Activated naive CD4-positive, alpha-beta T cell treated with anti-CD3 and anti-CD28 coated beads for 36 hours (primary cell): ENCODE data around the gene NSRP1. TPM values are rescaled to one million over a fixed set of nuclear protein-coding genes. Genes with fewer than 3 reads are reported as not detected.

Experiments used
- CTCF ChIA-PET: fragments of 350-600 bp; sonication (Branson Sonifier 250); formaldehyde crosslinking; loops from one replicate; lab custom pipeline; 2021; ENCODE audit warnings: antibody characterized with exemption; lab: Charles Lee
- DNase-seq: peaks from one replicate; pipeline ENCODE4 v3.0.0-alpha.2; 2020
- H3K27ac Mint-ChIP-seq: one replicate; pipeline ENCODE4 v1.8.0; 2021; ENCODE audit warnings: mild to moderate bottlenecking, mixed read lengths
- H3K27me3 Mint-ChIP-seq: one replicate; pipeline ENCODE4 v1.8.0; 2021; ENCODE audit warnings: low read depth, mixed read lengths
- H3K36me3 Mint-ChIP-seq: one replicate; pipeline ENCODE4 v1.8.0; 2021; ENCODE audit warnings: low read depth, mixed read lengths
- H3K4me1 Mint-ChIP-seq: one replicate; pipeline ENCODE4 v1.8.0; 2021; ENCODE audit warnings: low read depth, mixed read lengths
- H3K4me3 Mint-ChIP-seq: one replicate; pipeline ENCODE4 v1.8.0; 2021; ENCODE audit warnings: mild to moderate bottlenecking, moderate library complexity, mixed read lengths
- H3K9me3 Mint-ChIP-seq: one replicate; pipeline ENCODE4 v1.8.0; 2021; ENCODE audit warnings: mixed read lengths
- intact Hi-C: fragments of 100-400 bp; cut with micrococcal nuclease; formaldehyde crosslinking; loops from one replicate; pipeline ENCODE4 v1.15.1; 2023
- total RNA-seq, 2 experiments: library from RNA; stranded (reverse); gene quantifications; one replicate each; pipeline ENCODE4 v1.2.3, GENCODE V29; 2021

The NSRP1 gene
- total RNA-seq, 2 experiments from 2014 or later = 21.4 to 21.5 TPM

DNA sequence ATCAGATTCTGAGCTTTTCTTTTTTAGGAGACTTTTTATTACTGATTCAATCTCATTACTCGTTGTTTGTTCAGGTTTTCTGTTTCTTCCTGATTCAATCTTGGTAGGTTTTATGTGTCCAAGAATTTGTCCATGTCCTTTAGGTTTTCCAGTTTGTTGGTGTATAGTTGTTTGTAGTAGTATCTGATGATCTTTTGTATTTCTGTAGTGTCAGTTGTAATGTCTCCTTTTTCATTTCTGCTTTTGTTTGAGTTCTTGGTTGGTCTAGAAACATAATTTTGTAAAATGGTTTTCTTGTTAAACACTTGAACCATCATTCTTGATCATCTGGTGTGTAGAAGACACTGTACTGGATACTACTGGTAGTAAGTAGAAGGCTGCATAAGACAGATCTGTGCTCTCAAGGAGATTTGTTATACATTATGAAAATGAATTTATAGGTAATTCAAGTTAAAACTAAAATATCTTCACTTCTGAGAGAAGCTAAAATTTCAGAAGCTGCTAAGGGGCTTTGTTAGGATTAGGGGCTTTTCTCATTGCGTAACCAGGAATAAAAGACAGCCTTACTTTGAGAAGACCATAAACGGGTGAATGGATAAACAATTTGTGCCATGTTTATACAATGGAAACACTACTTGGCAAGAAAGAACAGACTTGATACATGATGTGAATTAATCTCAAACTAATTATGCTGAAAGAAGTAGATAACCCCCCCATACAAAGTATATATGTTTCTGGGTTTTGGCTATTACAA, 44.0 kb downstream of the NSRP1 start:
- DNase-seq = no peak
- CTCF ChIA-PET = interaction anchor here (0.6 to 1.0 kb wide), 2 partner anchors 56 to 179 kb away, joined by 3 to 4 read pairs; no protein-coding TSS in a partner anchor
- H3K27ac Mint-ChIP-seq = no peak overlapping the region
- intact Hi-C loops = no loop called here
- H3K36me3 Mint-ChIP-seq = peaks cover 48% of the 10 kb centered on the region
- H3K4me1 Mint-ChIP-seq = peaks cover 27% of the 10 kb centered on the region
- H3K27me3 Mint-ChIP-seq = no peaks in the 10 kb centered on the region
- peaks cover 11% of the 10 kb centered on the region for H3K9me3 Mint-ChIP-seq
- no peak overlapping the region for H3K4me3 Mint-ChIP-seq

GRCh38 chr17:30161601-30162000, 45.0 kb downstream of the NSRP1 start:
- DNase-seq = no peak
- Mint-ChIP-seq H3K4me1 (peaks cover 27% of the 10 kb centered on the region), H3K27ac (no peak overlapping the region), H3K9me3 (peaks cover 11% of the 10 kb centered on the region), H3K4me3 (no peak overlapping the region), H3K36me3 (peaks cover 43% of the 10 kb centered on the region), H3K27me3 (no peaks in the 10 kb centered on the region)
- CTCF ChIA-PET = interaction anchor here (2.0 kb wide), 1 partner anchor 57 kb away, joined by 7 read pairs; no protein-coding TSS in a partner anchor
- intact Hi-C loops = no loop called here

DNA sequence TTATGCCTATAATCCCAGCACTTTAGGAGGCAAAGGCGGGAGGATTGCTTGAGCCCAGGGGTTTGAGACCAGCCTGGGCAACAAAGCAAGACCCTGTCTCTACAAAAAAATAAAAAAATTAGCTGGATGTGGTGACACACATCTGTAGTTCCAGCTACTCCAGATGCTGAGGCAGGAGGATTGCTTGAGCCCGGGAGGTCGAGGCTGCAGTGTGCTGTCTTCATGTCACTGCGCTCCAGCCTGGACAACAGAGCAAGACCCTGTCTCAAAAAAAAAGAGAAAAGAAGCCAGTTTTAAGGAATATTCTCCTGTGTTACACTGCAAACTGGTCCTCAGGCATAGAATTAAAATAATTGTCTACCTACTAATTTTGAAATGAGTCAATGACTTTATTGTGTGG, 47.9 kb downstream of the NSRP1 start:
- Mint-ChIP-seq H3K27me3 (no peaks in the 10 kb centered on the region), H3K36me3 (peaks cover 22% of the 10 kb centered on the region), H3K27ac (no peak overlapping the region), H3K9me3 (peaks cover 3% of the 10 kb centered on the region), H3K4me1 (peaks cover 10% of the 10 kb centered on the region), H3K4me3 (no peak overlapping the region)
- DNase-seq = no peak
- intact Hi-C loops = no loop called here
- CTCF ChIA-PET = interaction anchor here (0.6 to 1.7 kb wide), 5 partner anchors 10 to 795 kb away, joined by 3 to 5 read pairs (median 3); no protein-coding TSS in a partner anchor

GRCh38 chr17:30165147-30165546, 48.5 kb downstream of the NSRP1 start:
- Mint-ChIP-seq H3K27ac (no peak overlapping the region), H3K36me3 (peaks cover 17% of the 10 kb centered on the region), H3K27me3 (no peaks in the 10 kb centered on the region), H3K4me1 (peaks cover 5% of the 10 kb centered on the region), H3K4me3 (no peak overlapping the region), H3K9me3 (no peaks in the 10 kb centered on the region)
- no peak for DNase-seq
- intact Hi-C loops = no loop called here
- CTCF ChIA-PET = interaction anchor here (0.6 to 1.7 kb wide), 4 partner anchors 23 to 795 kb away, joined by 3 to 5 read pairs (median 3); no protein-coding TSS in a partner anchor

DNA sequence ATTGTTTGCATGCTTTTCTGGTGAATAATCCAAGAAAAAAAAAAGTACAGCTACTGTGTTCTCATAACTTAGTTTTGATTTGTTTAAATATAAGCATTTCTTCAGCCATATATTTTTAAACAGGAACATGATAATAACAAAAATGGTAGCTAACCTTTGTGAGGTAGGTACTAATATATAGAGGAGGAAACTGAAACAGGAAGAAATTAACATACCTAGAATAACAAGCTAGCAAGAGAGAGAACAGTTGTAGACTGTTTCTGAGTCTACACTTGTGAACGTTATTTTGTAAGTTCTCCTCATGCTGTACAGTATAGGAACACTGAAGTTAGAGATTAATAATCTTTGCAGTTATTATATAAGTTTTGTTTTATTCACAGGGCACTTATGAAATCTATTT, 49.3 kb downstream of the NSRP1 start:
- H3K27ac Mint-ChIP-seq = no peak overlapping the region
- H3K36me3 Mint-ChIP-seq = peaks cover 10% of the 10 kb centered on the region
- peaks cover 9% of the 10 kb centered on the region for H3K4me1 Mint-ChIP-seq
- no peak for DNase-seq
- CTCF ChIA-PET = interaction anchor here (0.9 kb wide), 1 partner anchor 22 kb away, joined by 3 read pairs; no protein-coding TSS in a partner anchor
- intact Hi-C loops = no loop called here
- H3K4me3 Mint-ChIP-seq = no peak overlapping the region
- no peaks in the 10 kb centered on the region for H3K27me3 Mint-ChIP-seq
- no peaks in the 10 kb centered on the region for H3K9me3 Mint-ChIP-seq

GRCh38 chr17:30170415-30170987, 53.9 kb downstream of the NSRP1 start:
- Mint-ChIP-seq H3K4me3 (no peak overlapping the region), H3K4me1 (peaks cover 23% of the 10 kb centered on the region), H3K36me3 (peaks cover 9% of the 10 kb centered on the region), H3K9me3 (no peaks in the 10 kb centered on the region), H3K27ac (no peak overlapping the region), H3K27me3 (no peaks in the 10 kb centered on the region)
- CTCF ChIA-PET = interaction anchor here (0.5 kb wide), 1 partner anchor 24 kb away, joined by 3 read pairs; no protein-coding TSS in a partner anchor
- intact Hi-C loops = no loop called here
- no peak for DNase-seq

- Mint-ChIP-seq H3K4me1 (peaks cover 23% of the 10 kb centered on the region), H3K9me3 (no peaks in the 10 kb centered on the region), H3K27ac (no peak overlapping the region), H3K27me3 (no peaks in the 10 kb centered on the region), H3K4me3 (no peak overlapping the region), H3K36me3 (peaks cover 12% of the 10 kb centered on the region)
- no peak for DNase-seq
- intact Hi-C loops = loop anchor here (2.0 kb wide), 1 partner anchor 160 kb away; no protein-coding TSS in a partner anchor
- CTCF ChIA-PET = interaction anchor here (0.8 to 1.4 kb wide), 2 partner anchors 19 to 305 kb away, joined by 3 to 4 read pairs; partner anchors contain the start of gene GOSR1
Observed at GRCh38 chr17:30172560-30172959, 55.9 kb downstream of the NSRP1 start.

DNA sequence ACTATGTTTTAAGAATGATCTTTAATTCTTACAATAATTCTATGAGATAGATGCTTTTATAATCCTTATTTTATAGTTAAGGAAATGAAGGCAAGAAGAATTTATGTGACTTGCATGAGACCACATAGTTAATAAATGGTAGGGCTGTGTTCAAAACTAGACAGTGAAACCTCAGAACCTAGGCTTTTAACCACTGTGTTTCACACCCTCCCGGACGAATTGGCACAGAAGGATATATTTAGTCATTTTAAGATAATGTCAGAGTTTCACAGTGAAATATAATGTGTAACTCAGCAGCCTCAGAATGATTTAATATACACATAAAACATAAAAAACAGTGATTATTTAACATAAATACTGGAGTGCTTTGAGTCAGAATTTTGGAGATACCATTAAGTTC, 57.0 kb downstream of the NSRP1 start:
- CTCF ChIA-PET = interaction anchor here (2.6 kb wide), 1 partner anchor 69 kb away, joined by 8 read pairs; no protein-coding TSS in a partner anchor
- no peaks in the 10 kb centered on the region for H3K9me3 Mint-ChIP-seq

DNA sequence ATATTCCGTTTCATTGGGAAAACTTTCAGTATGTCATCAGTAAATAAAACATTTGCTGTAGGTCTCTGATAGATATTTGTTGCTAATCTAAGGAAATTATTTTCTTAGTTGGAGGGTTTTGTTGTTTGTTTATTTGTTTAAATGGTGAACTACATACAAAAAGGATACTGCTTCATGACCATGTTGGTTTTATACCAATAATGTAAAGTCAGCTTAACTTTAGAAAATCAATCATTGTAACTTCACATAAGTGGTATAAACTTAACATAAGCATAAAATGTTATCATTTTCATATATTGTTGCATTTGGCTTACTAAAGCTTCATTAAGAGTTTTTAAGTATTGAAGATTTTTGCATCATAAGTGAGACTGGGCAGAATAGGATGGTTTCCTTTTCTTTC, 57.9 kb downstream of the NSRP1 start:
- no peaks in the 10 kb centered on the region for H3K27me3 Mint-ChIP-seq
- intact Hi-C loops = no loop called here
- H3K36me3 Mint-ChIP-seq = peaks cover 13% of the 10 kb centered on the region
- CTCF ChIA-PET = interaction anchor here (0.6 to 2.6 kb wide), 6 partner anchors 10 to 432 kb away, joined by 3 to 8 read pairs (median 4); no protein-coding TSS in a partner anchor
- no peaks in the 10 kb centered on the region for H3K9me3 Mint-ChIP-seq
- no peak overlapping the region for H3K27ac Mint-ChIP-seq
- peaks cover 21% of the 10 kb centered on the region for H3K4me1 Mint-ChIP-seq
- DNase-seq = no peak
- no peak overlapping the region for H3K4me3 Mint-ChIP-seq

More for the DNA sequence above, 57.0 kb downstream of the NSRP1 start:
- intact Hi-C loops = loop anchor here (2.0 kb wide), 1 partner anchor 159 kb away; no protein-coding TSS in a partner anchor
- peaks cover 23% of the 10 kb centered on the region for H3K4me1 Mint-ChIP-seq
- no peak overlapping the region for H3K4me3 Mint-ChIP-seq
- no peaks in the 10 kb centered on the region for H3K27me3 Mint-ChIP-seq
- H3K27ac Mint-ChIP-seq = no peak overlapping the region
- DNase-seq = peak; percentile 35
- H3K36me3 Mint-ChIP-seq = peaks cover 13% of the 10 kb centered on the region

DNA sequence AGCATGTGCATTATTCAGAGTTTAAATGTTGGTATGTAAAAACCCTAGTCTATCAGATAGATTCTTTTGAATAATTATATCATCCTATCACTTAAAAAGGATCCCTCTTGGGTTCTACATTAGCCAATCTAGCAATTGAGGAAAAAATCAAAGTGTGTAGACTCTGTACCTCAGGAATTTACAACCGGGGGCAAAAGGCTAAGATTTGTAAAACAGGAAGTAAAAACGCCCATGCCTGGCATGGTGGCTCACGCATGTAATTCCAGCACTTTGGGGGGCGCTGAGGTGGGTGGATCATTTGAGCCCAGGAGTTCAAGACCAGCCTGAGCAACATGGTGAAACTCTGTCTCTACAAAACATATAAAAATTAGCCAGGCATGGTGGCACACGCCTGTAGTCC, 60.2 kb downstream of the NSRP1 start:
- Mint-ChIP-seq H3K9me3 (no peaks in the 10 kb centered on the region), H3K4me1 (peaks cover 14% of the 10 kb centered on the region), H3K27ac (no peak overlapping the region), H3K36me3 (peaks cover 22% of the 10 kb centered on the region), H3K4me3 (no peak overlapping the region), H3K27me3 (no peaks in the 10 kb centered on the region)
- intact Hi-C loops = no loop called here
- CTCF ChIA-PET = no interaction called here
- no peak for DNase-seq

- DNase-seq = no peak
- no peak overlapping the region for H3K27ac Mint-ChIP-seq
- intact Hi-C loops = no loop called here
- H3K36me3 Mint-ChIP-seq = peaks cover 19% of the 10 kb centered on the region
- H3K9me3 Mint-ChIP-seq = no peaks in the 10 kb centered on the region
- no peaks in the 10 kb centered on the region for H3K4me1 Mint-ChIP-seq
- H3K27me3 Mint-ChIP-seq = no peaks in the 10 kb centered on the region
- CTCF ChIA-PET = interaction anchor here (1.1 kb wide), 1 partner anchor 12 kb away, joined by 3 read pairs; no protein-coding TSS in a partner anchor
- H3K4me3 Mint-ChIP-seq = no peak overlapping the region
Observed at GRCh38 chr17:30186761-30187160, 70.1 kb downstream of the NSRP1 start.

- Mint-ChIP-seq H3K27ac (no peak overlapping the region), H3K9me3 (no peaks in the 10 kb centered on the region), H3K27me3 (no peaks in the 10 kb centered on the region), H3K4me3 (no peak overlapping the region), H3K4me1 (no peaks in the 10 kb centered on the region), H3K36me3 (peaks cover 18% of the 10 kb centered on the region)
- intact Hi-C loops = no loop called here
- CTCF ChIA-PET = interaction anchor here (1.1 to 2.0 kb wide), 3 partner anchors 22 to 148 kb away, joined by 3 to 6 read pairs (median 5); no protein-coding TSS in a partner anchor
- no peak for DNase-seq
Observed at GRCh38 chr17:30187573-30187972, 71.0 kb downstream of the NSRP1 start.
